Activated T-helper 1 cell treated with anti-CD3 and anti-CD28 coated beads, Interleukin-12 subunit alpha, Interleukin-12 subunit beta, Interleukin-2, Interleukin-4 antibody, amounts not matched to agents 30 ng/mL and 10 ng/mL and 1 ng/mL, durations not matched to agents 14 hours and 24 hours and 36 hours (primary cell): ENCODE data around the gene FBXO24. TPM values are rescaled to one million over a fixed set of nuclear protein-coding genes. Genes with fewer than 3 reads are reported as not detected.

Experiments used
- total RNA-seq: library from RNA; stranded (reverse); gene quantifications from 2 replicates; pipeline ENCODE4 v1.2.3, GENCODE V29; 2022

The FBXO24 gene
- total RNA-seq, 1 donor from 2014 or later = 0.41 TPM

Other genes starting within 250 kb of the FBXO24 start
- 82.6 and 83.9 TPM in 2 replicates for gene PILRB, start 228.2 kb upstream of the FBXO24 start, total RNA-seq
- gene PILRA, start 212.8 kb upstream of the FBXO24 start, total RNA-seq = 9.6 and 9.9 TPM in 2 replicates
- 2.0 and 2.4 TPM in 2 replicates for gene ZCWPW1, start 157.6 kb upstream of the FBXO24 start, total RNA-seq
- gene MEPCE, start 156.5 kb upstream of the FBXO24 start, total RNA-seq = 57.6 and 58.8 TPM in 2 replicates
- 57.6 and 58.6 TPM in 2 replicates for gene PPP1R35, start 149.8 kb upstream of the FBXO24 start, total RNA-seq
- gene SPACDR, start 122.1 kb upstream of the FBXO24 start, total RNA-seq = 2.8 and 2.9 TPM in 2 replicates
- 126 and 134 TPM in 2 replicates for gene TSC22D4, start 107.1 kb upstream of the FBXO24 start, total RNA-seq
- gene NYAP1, start 102.4 kb upstream of the FBXO24 start, total RNA-seq = 0.23 and 0.37 TPM in 2 replicates
- gene AGFG2, start 47.1 kb upstream of the FBXO24 start, total RNA-seq = 113 and 124 TPM in 2 replicates
- 9.1 and 11.2 TPM in 2 replicates for gene SAP25, start 12.4 kb upstream of the FBXO24 start, total RNA-seq
- gene LRCH4, start 199 bp upstream of the FBXO24 start, total RNA-seq = 104 and 107 TPM in 2 replicates
- 4.3 and 4.7 TPM in 2 replicates for gene PCOLCE, start 16.0 kb downstream of the FBXO24 start, total RNA-seq
- gene MOSPD3, start 26.2 kb downstream of the FBXO24 start, total RNA-seq = 10.3 and 11.5 TPM in 2 replicates
- gene TFR2, start 55.2 kb downstream of the FBXO24 start, total RNA-seq = 13.8 and 15.0 TPM in 2 replicates
- gene ACTL6B, start 70.1 kb downstream of the FBXO24 start, total RNA-seq = not detected in 2 replicates
- 218 and 221 TPM in 2 replicates for gene GNB2, start 87.4 kb downstream of the FBXO24 start, total RNA-seq
- 49.1 and 53.8 TPM in 2 replicates for gene GIGYF1, start 107.9 kb downstream of the FBXO24 start, total RNA-seq
- gene POP7, start 119.8 kb downstream of the FBXO24 start, total RNA-seq = 82.7 and 84.4 TPM in 2 replicates
- not detected in 2 replicates for gene EPO, start 134.1 kb downstream of the FBXO24 start, total RNA-seq
- gene ZAN, start 147.3 kb downstream of the FBXO24 start, total RNA-seq = not detected in 2 replicates
- 2.4 and 2.8 TPM in 2 replicates for gene EPHB4, start 241.2 kb downstream of the FBXO24 start, total RNA-seq